HG03103 (cell line): ENCODE results near the gene COL17A1.

Source experiments
- ATAC-seq: cut with Tn5 transposase; IDR thresholded peaks from one replicate; pipeline ENCODE4 v1.9.1; 2021; ENCODE audit warnings: low read depth; ENCODE audit not compliant: unreplicated experiment

Gene COL17A1

DNA sequence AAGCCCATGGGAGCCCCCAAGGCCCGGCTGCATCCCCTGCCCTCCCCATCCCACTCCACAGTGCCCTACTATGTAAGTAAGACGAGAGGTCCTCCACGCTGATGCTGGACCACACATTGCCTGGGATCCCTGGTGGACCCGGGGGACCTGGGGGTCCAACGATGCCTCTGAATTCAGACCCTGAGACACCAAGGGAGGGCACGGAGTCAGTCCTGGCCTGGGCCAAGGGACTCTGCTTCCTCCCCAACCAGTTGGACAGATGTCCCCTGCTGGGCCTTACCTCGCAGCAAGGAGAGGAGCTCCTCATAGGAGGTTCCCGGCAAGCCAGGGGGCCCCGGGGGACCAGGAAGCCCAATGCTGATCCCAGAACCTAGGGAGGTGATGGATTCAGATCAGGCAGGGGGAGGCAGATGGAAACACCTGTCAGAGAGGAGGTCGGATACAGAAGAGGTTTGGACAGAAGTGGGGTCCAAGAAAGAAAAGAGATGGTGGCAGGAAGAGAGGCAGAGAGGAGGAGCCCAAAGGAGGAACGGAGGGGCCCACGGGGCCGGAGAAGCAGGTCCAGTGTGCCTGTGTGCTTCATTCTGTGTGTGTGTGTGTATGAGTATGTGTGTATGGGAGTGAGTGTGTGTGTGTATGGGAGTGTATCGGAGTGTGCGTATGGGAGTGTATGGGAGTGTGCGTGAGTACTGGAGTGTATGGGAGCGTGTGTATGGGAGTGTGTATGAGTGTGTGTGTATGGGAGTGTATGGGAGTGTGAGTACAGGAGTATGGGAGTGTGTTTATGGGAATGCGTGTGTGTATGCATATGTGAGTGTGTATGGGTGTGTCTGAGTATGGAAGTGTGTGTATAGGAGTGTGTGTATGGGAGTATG, 50.2 kb downstream of the COL17A1 start:
- ATAC-seq = no peak

DNA sequence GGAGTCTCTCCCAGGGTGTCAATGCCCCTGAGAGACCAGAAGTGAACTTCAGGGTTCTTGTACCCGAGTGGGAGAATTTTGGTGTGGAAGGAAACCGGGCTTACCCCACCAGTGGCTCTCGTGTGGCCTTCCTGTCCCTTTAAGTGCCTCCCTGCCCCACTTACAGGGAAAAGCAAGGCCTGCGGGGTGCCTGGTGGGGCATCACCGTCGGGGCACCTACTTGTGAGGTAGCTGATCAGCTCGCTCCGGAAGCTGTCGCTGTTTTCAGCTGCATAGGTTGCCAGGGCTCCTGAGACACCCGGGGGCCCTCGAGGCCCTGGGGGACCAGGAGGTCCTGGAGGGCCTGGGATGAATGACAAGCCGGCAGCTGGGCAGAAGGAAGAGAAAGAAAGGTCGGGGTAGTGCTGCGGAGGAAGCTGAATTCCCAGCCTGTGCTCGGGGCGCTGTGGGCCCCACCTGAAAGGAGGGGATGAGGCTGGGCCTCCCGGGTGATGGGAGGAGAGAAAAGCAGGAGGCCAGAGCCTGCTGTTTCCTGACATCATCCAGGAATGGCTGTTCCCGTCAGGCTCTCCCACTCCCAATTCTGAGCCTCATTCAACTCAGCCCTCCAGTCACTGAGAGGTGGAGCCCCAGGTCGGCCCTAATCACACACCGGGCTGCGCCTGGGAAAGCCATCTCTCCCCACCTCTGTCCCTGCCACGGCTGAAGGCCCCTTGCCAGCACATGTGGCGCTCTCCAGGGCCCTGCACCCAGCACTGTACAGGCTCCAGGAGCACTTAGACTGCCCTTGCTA, 51.1 kb downstream of the COL17A1 start:
- ATAC-seq = no peak

DNA sequence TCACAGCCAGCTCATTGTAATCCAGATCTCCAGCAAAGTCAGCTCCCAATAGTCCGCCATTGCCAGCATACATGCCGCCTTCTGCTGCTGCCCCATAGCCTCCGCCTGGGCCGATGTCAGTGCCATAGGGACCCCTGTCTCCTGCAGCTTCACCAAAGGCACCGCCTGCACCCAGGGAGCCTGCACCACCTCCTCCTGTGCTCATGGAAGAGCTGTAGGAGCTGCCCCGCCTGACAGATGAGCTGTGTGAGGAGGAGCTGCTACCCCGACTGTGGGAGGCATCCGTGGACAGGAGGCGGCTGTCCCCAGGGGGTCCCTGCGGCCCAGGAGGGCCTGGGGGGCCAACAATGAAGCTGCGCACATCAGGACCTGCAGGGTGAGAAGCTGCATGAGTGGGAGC, 51.7 kb downstream of the COL17A1 start:
- no peak for ATAC-seq

GRCh38 chr10:104033401-104033930, 52.2 kb downstream of the COL17A1 start:
- ATAC-seq = no peak

DNA sequence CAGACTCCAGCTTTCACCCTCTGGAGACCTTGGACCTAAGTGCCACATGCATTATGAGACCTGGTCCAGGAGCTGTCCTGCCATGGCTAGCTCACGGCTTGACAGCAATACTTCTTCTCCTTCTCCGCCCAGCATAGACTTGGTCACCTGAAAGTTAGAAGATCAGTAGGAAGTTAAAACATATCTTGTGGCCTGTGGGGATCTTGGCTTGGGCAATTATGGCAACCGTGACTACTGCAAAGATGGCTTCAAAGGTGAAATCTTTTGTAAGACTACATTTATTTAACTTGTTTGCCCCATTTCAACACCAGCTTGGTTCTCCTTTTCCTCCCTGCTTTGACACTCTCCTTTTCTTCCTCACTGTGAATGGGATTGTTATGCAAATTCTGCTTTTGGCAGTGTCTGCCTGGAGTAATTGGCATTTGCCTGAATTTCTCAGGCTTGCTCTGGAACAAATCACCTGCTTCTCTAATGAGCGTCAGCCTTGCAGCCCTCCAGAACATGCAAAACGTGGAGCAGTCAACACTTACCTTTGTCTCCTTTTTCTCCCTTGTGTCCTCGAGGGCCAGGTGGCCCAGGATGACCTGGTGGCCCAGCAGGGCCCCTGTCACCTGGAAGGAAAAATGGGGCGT, 53.4 kb downstream of the COL17A1 start:
- no peak for ATAC-seq

GRCh38 chr10:104031631-104032030, 54.0 kb downstream of the COL17A1 start:
- no peak for ATAC-seq

- no peak for ATAC-seq
Observed at GRCh38 chr10:104029521-104029860, 56.2 kb downstream of the COL17A1 start.

DNA sequence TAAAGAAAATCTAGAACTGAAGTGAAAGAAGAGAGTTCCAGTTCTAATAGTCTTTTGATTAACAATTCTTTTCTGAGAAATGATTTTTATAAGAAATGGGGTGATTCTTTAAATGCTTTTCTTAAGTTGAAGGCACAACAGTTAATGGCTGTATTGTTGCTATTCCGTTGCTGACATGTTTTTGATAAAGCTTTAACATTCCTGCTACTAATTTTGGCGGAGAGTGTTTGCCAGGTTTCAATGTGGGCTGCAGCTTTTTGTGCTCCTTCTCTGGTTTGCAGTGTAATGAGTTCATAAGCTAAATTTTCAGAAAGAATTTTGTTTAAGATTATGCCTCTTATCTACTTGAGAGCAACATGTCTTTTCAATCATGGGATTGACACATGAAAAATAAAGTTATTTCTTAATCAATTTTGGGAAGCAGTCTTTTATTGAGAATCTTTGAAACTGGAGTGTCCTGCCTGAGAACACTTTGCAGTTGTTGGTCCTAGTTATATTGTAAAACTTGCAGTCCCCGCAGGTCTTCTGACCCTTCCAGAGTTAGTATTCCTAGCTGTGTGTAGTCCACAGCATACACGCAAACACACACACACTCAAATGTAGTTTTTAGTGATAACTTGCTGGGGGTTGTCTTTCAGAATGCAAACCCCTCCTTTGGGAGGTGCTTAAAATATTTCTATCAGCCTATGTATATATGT, 56.7 kb downstream of the COL17A1 start:
- no peak for ATAC-seq

GRCh38 chr10:104028146-104028545, 57.5 kb downstream of the COL17A1 start:
- ATAC-seq = no peak

DNA sequence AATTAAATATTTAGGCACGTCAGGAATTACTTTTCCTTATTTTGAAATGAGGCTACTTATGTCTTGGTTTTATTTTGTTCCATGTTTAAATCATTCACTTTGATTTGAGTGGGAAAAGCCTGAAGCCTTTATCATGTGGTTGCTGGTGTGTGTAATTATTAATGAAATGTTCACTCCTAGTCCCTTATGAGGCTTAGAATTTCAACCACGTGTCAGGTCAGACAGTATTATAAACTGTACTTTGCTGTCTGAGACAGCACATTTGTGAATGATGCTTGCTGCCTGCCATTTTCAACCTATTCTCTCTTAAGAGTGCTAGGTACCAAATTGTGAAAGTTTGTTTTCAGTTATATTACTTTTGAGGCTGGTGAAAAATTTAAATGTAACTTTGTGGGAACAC, 58.9 kb downstream of the COL17A1 start:
- ATAC-seq = no peak

DNA sequence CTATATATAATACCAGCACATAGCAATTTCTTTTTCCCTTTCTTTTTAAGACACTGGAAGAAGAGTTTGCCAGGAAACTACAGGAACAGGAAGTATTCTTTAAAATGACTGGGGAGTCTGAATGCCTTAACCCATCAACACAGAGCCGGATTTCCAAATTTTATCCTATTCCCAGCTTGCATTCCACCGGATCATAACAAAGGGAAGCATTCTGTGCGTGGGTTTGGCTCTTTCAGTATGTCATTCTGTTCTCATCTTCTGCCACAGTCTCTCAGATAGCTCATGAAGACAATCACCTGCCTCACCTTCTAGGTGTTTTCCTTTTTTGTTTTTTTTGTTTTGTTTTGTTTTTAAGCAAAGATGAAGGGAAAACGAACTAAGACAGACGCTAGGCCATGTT, 60.2 kb downstream of the COL17A1 start:
- ATAC-seq = no peak

DNA sequence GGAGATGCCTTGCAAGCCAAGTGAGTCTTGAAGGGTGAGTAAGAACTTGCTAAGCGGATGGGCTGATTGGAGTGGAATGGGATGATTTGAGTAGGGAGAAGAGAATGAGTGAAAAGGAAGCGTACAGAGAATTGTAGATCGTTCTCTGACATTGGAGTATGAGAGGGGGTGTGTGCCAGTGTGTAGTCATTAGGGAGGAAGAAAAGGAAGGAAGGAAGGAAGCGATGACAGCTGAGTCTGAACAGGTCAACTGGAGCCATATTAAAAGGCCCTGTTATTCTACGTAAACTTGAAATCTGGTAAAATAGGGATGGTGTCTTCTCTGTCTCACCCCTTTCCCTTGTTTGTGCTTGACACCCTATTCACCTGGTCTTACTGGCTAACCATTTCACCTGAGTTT, 63.7 kb downstream of the COL17A1 start:
- ATAC-seq = no peak

DNA sequence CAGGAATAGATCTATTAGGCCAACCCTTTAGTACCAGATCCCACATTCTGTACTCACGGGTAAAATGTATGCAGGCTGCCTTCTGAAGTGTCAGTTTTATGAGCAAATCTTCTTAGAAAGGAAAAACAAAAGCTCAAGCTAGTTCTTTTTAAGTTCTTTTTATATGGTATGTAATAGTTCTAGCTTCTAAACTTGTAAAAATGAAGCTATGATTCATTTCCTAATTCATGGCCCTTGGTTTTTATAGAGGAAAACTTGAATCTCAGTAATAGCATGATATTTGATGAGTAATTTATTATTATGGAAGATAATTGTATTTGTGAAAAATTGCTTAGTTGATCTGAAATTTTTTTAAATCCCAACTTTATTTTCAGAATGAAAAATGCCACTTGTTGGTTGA, 64.4 kb downstream of the COL17A1 start:
- no peak for ATAC-seq

- ATAC-seq = no peak
Observed at GRCh38 chr10:104020020-104020419, 65.7 kb downstream of the COL17A1 start.

- no peak for ATAC-seq
Observed at GRCh38 chr10:104018471-104018870, 67.2 kb downstream of the COL17A1 start.

GRCh38 chr10:104016661-104017060, 69.0 kb downstream of the COL17A1 start:
- ATAC-seq = no peak

DNA sequence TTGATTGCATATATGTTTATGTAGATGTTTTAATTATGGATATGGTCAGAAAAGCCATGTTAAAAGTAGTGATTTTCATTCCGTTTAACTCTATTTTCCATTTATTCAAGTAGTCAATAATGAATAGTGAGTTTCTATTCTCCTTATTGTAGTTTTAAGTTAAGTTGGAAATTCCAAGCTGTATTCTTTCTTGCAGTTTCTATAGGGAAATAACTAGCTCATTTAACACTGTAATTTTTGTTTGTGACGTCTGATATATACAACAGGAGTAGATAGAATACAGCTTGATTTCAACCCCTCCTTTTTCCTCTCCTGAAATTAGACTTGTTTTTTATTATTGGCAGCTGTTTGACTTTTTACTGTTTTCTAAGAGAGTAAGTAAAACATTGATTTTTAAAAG, 71.5 kb downstream of the COL17A1 start:
- ATAC-seq = no peak

GRCh38 chr10:104013489-104013888, 72.2 kb downstream of the COL17A1 start:
- ATAC-seq = no peak

GRCh38 chr10:104011904-104012303, 73.8 kb downstream of the COL17A1 start:
- ATAC-seq = no peak

GRCh38 chr10:104005172-104005863, 80.4 kb downstream of the COL17A1 start:
- ATAC-seq = no peak
